ENCODE data around the gene WNT9A.

WNT9A gene

DNA sequence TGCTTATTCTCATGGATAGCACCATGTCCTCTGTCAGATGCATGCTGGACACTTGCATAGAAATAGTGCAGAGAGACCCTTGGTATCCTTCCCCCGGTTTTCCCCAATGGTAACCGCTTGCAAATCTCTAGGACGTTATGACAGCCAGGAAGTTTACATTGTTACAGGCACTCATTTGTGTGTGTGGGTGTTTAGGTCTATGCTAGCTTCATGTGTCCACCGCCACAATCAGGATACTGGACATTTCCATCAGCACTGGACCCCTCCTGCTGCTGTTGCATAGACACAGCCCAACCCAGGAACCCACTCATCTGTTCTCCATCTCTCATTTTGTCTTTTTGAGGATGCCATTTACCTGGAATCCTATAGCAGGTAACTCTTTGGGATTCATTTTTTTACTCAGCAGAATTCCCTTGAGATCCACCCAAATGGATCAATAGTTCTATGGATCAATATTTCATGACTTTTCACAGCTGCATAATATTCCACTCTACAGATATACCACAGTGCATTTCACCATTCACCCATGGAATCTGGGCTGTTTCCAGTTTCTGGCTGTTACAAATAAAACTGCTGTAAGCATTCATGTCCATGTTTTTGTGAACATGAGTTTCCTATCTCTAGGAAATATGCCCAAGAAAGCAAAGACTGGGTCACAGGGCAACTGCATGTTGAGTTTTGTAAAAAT lies 6.6 kb upstream of the WNT9A start:
- no peak for DNase-seq (ENCODE audit: low read depth)

DNA sequence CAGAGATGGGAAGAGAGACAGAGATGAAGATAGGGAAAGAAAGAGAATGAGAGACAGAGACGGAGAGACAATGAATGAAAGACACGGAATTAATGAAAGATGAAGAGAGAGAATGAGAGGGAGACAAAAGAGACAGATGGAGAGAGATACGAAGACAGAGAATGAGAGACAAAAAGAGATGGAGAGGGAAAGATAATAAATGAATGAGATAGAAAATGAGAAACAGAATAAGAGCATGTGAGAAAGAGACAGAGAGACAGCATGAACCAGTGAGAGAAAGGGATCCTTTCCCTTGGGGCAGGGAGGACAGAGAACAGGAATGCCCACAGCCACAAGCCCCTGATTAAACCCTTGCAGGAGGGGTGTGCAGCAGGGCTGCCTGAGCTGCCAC lies 5.3 kb upstream of the WNT9A start:
- DNase-seq (ENCODE audit: low read depth): no peak

DNA sequence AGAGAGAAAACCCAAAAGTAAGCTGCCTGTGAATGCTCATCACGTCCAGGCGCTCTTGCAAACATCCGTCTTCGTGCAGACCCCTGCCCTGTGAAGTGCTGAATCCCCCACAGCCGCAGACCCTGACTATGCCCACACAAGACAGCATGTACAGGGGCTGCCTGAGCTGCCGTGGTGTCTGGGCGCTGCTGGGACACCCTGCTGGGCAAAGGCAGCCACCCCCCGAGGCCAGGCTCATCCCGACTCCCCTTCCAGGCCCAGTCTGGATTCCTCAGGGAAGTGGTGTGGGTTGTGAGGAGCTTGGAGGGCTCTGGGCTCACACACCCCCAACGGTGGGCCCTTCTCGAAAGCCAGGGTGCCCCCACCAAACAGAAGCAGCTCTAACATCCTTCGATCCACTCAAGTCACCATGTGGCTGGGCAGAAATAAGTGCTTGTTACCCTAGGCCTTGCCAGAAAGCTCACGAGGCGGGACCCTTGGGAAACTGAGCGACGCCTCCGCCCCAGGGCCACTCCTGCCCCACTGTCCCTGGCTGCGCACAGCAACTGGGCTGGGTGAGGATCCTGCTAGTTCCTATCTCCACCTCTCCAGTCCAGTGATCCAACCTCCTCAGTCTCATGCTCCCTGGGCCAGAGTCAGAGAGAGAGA lies 4.8 kb upstream of the WNT9A start:
- DNase-seq (ENCODE audit: low read depth): no peak

DNA sequence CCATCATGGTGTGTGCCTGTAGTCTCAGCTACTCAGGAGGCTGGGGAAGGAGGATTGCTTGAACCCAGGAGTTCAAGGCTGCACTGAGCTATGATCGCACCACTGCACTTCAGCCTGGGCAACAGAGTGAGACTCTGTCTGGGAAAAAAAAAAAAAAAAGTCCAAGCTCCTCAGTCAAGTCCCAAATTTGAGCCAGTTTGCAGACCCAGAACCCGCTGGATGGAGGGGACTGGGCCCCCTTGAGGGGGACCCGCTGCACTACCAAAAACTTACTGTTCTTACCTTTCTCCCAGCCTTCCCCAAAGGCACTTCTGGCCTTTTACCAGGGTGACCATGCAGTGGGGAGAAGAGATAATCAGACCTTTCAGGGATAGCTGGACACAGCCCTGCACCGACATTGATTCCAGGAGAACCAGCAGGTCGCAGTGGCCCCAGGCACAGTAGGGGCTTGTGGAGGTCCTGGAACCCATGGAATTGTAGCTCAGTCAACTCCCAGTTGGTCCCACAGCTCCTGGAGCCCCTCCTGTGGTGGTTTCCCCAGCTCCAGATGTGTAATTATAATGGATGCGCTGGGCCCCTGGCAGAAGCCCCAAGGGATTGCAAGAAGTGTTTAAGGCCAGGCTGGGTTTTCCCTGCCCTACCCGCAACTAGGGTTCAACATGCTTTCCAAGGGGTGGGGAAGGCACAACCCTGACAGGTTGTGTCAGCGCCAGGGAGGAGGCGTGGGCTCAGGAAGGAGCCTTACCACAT lies 4.1 kb upstream of the WNT9A start:
- DNase-seq (ENCODE audit: low read depth): no peak

DNA sequence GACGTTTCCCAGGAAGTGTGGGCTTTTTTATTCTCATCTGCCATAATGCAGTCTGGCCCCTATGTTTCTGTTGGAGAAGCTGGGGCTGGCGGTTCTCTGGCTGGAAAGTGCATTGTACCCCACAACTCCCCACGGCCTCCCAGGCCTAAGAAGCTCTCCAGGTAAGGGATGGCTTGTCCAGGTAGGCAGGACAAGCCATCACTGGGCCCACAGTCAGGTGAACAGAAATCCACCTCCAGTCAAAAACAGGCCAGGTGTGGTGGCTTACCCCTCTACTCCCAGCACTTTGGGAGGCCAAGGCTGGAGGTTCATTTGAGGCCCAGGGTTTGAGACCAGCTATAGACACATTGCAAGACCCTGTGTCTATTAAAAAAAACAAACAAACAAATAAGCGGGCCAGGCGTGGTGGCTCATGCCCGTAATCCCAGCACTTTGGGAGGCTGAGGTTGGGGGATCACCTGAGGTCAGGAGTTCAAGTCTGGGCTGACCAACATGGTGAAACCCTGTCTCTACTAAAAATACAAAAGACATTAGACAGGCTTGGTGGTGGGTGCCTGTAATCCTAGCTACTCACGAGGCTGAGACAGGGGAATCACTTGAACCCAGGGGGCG lies 3.1 kb upstream of the WNT9A start:
- DNase-seq (ENCODE audit: low read depth): no peak

DNA sequence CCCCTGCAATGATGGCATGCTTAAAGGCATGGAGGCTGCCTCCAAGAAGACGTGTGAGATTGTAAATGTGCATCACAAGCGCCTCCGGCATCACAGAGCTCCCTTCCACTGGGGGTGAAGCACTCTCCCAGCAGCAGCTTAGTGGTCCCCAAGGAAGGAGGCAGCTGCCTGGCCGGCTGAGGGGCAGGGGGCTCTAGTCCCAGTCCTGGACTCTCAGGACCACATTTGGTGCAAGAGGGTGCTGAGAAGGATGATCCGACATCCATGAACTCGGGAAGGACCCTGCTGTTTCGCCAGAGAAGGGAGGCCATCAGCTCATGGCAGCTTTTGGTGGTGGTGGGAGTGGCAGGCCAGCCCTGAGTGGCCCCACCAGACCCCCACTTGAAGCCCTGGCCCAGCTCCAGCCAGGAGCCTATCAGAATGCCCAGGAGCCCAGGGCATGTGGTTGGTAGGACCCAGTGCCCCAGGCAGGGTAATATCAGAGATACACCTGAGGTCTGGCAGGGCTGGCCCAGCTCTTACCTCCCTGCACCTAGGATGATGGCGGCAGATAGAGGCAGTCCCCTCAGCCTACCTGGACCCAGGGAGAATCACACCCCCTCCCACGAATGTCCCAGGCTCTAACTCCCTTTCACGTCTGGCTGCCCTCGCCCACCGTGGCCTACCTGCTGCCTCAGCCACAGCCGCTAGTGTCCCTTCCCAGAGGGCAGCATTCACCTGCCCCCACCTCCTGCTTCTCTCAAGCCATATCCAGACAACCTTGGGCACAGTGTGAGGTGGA lies 2.4 kb upstream of the WNT9A start:
- DNase-seq (ENCODE audit: low read depth): no peak

DNA sequence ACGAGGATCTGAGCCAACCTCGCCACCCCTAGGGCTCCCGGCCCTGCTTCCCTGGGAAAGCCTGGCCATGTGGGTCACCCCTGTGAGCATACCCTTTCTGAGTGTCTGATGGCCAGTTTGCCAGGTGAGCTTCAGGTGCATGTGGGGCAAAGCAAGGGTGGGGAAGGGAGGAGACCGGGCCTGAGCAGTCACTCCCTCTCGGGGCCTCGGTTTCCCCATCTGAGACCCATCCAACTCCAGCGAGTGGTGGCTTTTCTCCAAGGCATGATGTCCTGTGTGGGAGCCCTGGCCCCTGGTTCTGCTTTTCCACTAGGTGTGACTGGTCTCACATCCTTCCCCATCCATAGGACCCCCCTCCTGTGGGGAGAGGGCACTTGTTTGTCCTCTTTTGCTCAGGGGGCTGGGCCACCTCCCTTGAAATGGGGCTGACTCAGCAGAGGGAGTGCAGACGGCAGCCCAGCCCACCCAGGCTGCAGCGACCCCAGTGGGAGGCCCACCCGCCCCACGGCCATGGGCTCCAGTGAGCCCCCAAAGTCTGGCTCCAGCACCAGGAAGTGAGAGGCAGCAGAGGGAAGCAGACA lies 1.7 kb upstream of the WNT9A start:
- no peak for DNase-seq (ENCODE audit: low read depth)

DNA sequence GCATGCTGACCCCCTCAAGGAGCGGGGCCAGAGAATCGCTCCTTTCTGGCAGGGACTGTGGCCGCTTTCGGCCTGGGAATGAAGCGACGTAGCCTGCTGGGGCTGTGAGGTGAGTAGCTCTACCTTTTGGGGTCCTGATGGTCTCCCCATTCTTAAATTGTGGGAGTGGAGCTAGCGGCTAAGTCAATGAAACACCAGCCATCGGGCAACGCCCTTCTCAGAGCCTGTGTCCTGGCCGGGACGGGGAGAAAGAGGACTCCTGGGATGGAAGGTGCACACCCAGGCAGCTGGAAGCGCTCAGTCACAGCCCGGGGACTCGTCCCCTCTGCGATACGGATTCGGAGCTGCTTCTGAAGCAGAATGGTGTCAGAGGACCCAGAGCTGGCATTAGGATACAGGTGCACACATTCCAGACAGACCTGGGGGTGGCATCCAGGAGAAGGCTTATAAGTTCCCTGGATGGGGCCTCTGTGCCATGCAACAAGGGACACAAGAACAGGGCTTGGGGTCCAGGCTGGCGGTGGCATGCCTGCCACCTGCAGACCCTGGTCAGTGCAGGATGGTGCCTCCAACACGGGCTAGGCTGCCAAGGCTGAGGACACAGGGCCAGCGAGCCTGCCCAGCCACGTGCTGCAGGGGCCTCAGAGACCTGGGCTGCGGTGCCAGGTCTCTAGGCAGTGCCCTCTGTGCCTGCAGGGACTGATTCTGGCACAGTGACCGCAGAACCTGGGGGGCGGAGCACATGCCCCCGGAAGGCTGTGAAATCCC lies 945 bp upstream of the WNT9A start:
- no peak for DNase-seq (ENCODE audit: low read depth)

DNA sequence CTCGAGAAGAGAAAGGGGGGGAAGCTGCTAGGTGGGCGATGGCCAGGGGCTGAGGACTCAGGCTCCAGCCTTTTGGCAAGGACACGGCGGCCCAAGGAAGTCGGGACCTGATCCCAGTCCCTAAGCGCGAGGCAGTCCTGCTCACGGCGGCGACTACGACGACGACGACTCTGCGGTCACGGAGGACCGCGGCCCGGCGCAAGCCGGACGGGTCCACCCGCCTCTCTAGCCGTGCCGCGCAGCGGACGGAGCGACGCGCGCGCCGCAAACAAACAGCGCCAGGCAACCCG lies 401 bp downstream of the WNT9A start:
- DNase-seq (ENCODE audit: low read depth): no peak

DNA sequence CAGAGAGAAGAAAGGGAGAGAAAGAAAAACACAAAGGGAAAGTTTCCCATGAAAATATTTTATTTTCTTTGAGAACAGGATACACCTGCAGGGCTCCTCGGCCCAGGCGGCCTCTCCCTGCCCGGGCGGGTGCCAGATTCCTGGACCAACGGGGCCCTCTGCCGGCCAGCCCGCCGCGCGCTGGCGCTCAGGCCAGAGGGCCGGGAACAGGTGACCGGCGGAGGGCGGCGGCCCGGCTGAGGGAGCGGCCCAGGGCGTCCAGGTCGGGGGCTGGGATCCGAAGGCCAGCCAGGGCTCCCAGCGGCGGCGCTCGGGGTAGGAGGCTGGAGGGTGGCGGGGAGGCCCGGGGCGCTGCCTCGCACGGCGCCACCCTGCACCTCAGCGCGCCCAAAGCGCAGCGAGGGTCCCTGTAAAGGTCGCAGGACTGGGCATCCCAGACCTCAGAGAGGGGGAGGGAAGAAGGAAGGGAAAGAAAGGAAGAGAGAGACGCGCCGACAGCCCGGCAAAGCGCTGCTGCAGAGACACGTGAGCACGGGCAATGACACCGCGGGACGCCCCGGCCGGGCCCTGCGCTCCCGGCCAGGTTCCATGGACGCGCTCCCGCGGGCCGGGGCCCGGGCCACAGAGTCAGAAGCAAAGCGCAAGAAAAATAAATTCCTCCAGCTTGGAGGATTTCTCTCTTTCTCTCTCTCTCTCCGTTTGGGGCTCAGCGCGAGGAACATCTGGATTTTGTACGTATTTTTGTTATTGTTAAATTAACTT lies 927 bp downstream of the WNT9A start:
- no peak for DNase-seq (ENCODE audit: low read depth)

DNA sequence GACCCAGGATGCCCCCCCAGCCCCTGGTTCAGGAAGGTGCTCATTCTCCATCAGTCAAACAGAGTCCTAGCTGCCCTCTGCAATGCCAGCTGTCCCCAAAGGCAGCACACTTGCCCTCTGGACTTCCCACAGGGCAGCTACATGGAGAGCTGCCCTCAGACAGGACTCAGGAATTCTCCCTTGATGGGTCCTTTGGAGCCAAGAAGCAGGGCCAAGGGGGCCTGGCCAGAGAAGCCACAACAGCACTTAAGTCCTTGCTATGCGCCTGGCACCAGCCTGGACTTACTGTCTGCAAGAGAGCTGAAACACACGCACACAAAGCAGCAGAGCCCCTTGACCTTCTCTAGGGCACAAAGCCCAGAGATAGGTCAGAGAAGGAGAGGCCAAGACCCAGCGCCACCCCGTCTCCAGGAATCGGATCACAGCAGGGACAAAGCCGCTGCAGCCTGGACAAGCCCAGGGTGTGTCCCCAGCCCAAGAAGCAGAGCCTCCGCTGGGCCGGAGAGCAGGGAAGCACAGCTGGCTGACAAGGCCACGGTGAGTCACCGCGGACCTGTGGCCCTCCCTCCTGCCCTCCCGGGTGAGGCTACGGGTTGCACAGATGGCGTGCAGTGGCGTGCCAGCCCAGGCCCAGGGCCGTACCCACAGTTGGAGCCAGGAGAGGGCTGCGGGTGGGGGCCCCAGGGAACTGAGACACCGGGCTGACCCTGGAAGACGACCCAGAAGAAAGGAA lies 1.7 kb downstream of the WNT9A start:
- DNase-seq (ENCODE audit: low read depth): no peak

DNA sequence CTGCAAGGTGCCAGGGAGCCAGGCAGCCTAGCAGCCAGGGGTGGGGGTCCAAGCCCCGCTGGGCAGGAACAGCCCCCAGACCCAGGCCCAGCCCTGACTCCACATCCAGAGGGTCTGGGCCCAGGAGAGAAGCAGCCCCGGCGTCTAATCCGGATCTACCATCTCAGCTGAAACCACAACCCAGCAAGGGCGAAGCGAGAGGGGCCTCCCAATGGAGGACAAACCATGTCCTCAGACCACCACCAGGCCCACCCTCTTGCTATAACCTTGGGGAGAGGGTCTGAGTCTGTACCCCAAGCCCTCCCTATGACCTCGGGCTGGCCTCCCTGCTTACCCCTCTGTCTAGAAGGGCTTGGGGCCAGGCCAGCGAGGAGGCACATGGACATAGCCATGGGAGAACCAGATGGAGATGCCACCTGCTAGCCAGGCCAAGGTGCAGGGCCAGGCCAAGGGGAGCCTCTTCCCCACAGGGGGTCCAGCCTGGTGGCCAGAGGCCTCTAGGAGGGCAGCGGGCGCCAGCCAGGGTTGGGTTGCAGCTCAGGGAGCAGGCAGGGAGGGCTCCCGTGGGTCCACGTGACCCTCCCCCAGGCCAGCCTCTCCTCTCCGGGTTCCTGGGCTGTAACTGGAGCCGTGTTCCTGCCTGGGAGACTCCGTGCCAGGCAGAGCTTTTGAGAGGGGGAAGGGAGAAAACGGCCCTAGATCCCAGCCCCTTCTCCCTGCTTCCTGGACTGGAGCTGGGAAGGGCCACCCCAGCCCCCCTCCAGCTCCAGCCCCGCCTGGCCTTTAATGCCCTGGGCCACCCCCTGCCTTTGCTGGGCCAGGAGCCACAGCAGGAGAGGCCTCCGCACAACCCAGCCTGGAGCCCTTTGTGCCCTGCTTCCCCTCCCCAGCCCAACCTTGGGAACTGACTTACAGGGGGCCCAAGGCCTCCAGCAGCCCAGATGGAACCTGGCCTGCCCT lies 2.5 kb downstream of the WNT9A start:
- DNase-seq (ENCODE audit: low read depth): no peak

DNA sequence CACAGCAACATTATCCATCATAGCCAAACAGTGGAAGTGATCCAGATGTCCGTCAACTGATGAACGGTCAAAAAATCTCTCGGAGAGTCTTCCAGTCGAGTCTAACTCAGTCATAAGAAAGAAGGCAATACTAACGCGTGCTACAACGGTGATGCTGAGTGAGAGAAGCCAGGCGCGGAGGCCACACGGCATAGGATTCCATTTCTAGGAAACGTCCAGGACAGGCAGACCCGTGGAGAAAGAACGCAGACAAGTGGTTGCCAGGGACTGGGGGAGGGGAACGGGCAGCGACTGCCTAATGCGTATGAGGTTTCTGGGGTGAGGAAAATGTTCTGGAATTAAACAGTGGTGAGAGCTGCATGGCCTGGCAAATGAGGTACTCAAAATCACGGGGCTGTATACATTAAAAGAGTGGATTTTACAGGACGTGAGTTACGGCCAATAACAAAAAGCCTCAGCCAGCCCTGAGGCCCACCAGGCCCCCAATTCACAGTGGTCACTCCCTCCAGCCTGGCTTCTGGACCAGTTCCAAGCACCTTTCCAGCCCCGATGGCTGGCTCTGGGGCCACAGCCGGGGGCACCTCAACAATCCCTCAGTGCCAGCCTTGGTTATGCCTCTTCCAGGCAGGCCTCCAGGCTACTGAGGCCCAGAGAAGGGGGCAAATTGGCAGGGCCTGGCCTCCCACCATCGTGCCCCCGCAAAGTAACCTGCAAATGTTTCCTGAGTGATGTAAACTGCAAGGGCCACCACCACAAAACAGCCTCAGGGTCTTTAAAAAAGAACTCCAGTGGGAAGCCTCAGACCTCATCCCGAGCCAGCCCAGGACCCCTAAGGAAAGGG lies 3.4 kb downstream of the WNT9A start:
- no peak for DNase-seq (ENCODE audit: low read depth)

DNA sequence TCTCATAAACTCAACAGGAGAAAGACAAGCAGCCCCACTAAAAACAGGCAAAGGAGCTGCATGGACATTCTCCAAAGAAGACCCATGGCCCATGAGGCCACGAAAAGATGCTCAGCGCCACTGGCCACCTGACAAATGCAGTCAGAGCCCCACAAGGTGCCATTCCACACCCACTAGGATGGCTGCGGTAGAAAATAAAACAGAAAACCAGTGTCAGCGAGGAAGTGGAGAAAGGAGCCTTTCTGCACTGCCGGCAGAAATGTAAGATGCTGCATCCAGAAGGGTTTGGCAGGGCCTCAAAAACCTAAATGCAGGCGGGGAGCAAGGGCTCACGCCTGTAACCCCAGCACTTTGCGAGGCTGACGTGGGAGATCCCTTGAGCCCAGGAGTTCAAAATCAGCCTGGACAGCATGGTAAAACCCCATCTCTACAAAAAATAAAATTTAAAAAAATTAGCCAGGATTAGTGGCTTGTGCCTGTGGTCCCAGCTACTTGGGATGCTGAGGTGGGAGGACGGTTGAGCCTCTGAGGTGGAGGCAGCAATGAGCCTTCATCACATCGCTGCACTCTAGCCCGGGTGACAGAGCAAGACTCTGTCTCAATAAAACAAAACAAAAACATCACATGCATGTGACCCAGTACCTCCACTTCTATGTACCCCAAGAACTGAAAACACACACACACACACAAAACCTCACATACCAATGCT lies 4.2 kb downstream of the WNT9A start:
- no peak for DNase-seq (ENCODE audit: low read depth)

DNA sequence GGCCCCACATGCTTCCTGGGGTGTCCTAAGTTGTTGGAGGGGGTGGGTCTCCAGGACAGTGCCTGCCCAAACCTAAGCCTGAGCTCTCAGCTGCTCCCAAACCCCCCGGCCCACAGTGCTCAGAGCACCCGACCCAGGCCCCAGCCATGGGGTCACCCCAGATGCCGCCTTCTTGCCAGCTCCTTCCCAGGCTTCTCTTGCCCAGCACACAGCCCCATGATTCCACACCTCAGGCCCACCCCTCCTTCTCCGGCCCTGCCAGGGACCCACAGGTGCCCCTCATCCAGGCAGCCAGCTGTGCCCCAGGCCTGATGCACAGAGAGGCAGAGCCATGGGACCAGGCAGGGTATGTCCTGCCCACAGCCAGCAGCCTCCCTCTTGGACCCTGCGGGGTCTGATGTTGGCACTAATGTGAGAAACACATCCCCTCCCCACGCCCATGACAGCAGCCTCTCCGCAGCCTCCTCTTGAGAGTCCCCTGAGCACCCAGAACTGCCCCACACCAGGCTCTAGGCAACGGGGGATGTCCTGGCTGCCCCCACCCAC lies 4.9 kb downstream of the WNT9A start:
- no peak for DNase-seq (ENCODE audit: low read depth)

DNA sequence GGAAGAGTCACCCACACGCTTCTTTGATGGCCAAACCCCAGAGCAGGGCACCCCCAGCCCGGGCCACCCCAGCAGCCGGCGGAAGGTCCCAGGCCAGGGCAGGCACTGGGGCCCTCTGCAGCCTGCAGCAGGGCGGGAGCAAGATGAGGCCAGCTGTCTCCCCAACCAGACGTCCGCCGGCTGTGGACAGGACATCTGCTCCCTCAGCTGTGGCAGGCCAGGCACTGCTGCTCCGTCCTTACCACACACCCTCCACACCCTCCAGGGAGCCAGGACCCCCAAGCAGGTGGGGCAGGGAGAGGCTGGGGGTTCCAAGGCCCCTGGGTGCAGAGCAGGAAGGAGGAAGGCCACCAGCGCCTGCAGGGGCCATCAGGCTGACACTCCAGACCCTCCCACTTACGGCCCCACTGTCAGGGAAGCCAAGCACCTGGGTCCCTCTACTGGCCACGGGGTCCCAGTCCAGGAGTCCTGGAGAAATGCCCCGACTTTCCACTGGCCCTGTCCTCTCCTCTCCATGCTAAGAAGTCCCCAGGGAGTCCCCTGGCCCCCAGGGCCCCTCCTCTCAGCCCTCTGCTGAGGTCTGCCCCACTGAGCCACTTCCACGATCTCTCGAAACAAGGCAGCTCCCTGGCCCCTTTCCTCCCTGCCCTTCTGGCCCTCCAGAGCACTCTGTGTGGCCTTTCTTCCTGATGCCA lies 5.6 kb downstream of the WNT9A start:
- DNase-seq (ENCODE audit: low read depth): no peak
